GM18498 (cell line): Measurements from ENCODE around the gene DCAF7.

ENCODE experiments used
- ATAC-seq: cut with Tn5 transposase; IDR thresholded peaks from one replicate; pipeline ENCODE4 v1.9.1; 2021; ENCODE audit warnings: mild to moderate bottlenecking, moderate library complexity; ENCODE audit not compliant: unreplicated experiment

DCAF7 gene

DNA sequence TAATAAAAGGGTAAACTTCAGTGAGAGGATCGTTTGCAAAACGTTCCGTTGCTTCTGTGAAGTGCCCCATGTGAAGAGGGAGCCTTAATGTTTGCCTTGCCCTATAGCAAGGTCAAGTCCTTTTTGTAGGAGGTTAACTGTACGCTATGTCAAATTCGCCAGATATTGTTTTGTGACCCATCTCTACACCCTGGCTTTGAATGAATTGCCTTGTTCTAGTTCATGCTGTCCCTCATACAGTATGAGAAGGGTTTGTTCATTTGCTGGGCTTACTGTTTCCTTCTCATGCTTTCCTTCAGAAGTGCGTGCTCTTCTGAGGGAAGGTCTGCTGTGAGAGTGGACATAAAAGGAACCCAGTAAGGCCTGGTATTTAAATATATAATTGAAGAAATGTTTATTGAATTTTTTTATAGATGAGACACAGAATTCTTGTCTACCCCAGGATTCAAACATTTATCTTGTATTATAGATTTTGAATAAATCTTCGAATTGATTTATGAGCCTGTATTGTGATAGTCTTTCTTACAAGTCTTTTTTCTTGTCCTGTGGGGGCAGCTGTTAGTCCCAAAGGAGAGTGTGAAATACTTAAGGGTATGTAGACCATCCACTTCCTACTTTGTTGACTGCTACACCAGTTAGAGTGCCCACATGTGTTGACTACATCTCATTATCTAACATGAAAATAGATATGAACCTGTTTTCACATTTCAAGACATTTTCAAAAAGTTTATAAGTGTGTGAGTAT is 73.7 kb downstream of the DCAF7 start:
- ATAC-seq = no peak

DNA sequence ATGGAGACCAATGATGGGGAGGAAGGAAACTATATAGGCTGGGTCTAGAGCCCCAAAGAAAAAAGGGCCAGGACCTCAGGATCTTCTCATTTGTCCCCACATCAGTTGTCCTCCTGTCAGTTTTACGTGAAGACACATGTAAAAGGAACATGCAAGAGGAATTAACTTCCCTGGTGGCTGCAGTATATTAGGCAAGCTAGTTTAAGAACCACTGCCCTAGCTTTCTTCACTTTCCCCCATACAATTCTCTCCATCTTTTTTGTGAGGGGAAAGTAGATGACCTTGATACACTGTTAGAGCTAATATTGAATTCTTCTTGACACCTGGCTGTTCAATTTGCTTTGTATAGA is 74.2 kb downstream of the DCAF7 start:
- no peak for ATAC-seq

DNA sequence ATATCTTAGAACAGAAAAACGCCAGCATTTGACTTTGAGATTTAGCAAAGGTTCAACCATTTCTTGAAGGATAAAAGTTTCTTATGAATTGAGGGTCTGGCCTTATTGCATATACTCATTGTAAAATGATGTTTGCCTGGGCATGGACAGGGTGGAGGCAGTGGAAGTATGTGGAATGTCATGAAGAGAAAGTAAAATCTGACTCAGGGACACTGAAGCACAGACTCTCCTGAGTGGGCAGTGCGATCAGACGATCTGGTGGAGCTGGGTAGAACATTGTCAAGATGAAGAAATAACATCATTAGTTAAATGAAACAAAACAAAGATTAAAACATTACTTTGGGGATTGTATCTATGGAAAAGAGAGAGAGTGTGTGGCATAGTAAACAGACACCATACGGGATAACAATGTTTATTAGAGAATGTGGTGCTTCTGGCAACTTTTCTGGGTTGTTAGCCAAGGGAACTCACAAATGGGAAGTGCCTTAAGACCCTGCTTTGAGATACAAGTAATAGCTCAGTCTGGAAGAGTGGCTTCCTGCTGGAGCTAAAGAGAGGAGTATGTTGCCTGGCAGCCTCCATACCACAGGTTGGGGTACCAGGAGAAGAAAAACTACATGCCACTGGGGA is 76.4 kb downstream of the DCAF7 start:
- ATAC-seq = no peak

DNA sequence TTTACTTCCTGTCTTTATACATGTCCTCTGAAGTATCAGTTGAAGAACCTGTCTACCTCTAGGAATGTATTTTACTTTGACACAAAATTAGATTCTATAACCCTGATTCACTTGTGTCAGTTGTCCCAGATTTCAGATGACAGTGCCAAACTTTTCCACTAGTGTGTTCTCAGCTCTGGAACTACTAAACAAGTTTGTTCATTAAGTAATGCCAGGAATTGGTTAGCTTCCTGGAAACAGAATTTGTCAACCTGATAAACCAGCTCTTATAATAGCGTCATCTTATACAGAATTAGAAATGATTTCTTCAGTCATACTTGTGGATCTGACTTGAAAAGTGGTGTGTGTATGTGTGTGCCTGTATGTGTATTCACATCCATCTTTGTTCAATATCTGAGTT is 79.3 kb downstream of the DCAF7 start:
- no peak for ATAC-seq

DNA sequence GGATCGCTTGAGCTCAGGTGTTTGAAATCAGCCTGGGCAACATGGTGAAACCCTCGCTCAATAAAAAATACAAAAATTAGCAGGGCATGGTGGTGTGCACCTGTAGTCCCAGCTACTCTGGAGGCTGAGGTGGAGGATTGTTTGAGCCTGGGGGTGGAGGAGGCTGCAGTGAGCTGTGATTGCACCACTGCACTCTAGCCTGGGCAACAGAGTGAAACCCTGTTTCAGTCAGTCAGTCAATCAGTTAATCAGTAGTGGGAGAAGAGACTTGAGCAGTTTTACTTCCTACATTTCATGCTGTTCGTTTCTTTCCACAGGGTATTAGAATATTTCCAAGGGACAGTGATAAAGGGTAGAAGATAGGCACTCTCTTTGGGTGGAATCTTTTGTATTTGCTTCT is 80.8 kb downstream of the DCAF7 start:
- ATAC-seq = no peak

DNA sequence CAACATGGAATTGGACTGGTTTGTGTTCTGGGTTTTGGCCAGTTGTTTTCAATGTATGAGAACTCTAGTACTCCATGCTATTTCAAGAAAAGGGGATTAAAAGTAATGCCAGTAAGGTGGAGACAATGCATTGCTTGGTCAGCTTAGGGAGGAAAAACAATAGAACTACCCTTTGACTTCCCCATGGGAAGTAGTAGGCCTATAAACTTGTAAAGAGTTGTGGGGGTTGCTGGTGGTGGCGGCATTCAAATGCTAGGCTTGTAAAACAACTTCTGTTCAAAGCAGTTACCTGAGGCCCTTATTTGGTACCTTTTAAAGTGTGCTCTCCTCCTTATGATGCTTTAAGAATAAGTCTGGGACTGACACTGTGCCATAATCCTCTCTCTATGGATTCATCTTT is 81.3 kb downstream of the DCAF7 start:
- no peak for ATAC-seq

DNA sequence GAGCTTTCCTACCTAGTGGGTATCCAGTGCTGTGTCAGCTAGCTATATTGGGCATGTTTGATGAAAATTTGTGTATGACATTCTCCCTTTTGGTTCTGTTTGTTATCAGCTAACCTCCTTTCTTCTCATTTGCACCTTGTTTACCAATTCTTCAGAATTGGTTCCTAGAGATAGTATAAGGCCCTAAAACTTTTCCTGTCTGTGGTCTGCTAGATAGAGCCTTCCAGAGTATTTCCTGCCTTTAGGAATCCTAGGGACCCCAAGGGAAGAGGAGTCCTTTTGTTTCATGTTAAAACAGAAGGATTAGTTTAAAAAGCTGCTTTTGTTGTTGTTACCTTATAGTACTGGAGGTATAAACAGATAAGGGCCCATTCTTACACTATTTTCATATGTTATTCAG is 83.5 kb downstream of the DCAF7 start:
- no peak for ATAC-seq

DNA sequence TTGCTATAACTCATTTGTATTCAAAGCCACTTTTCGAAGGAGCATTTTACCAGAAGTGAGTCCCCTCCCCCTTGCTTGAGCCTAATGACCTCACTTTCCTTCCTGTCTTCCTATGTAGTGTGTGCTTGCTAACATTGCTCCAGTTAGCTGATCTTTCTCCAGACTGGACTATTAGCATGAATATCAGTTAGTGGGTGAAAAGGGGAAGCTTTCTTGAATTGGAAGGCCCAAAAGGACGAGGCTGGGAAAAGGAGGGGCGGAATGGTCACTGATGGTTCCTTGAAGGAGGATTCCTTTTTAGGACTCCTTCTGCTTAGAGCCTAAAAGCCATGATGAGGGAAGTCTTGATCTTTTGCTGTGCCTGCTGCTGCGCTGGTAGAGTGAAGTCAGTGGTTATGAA is 83.9 kb downstream of the DCAF7 start:
- ATAC-seq = no peak

DNA sequence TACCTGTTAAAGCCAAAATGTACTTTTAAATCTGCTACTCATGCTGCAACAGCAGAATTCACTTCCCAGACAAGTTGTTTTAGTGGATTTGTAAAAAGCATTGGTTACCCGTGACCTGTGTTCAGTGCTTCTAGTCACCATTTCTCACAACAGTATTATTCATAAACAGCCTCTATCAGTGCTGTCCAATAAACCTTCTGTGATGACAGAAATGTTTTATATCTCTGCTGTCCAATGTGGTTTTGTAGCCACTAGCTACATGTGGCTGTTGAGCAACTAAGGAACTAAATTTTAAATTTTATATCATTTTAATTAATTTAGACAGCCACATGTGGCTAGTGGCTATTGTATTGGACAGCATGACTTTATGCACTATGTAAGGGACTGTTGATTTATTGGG is 84.5 kb downstream of the DCAF7 start:
- ATAC-seq = no peak

DNA sequence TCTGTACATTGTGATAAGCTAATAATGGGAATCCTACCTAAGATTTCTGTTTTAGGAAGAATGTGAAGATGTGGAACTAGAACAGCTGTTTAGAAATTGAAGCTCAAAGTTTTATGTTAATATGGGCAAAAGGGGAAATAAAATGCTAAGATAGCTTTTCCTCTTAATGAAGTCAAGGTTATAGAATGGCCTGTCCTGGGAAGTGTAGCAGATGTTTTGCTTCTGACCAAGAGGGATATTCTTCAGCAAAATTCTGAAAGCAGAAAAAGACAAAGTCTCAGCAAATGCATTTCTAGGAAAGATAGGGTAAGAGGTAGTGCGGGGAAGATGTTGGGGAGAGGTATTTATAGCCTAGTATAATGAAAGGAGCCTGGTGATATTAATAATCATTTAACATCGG is 85.0 kb downstream of the DCAF7 start:
- ATAC-seq = no peak

DNA sequence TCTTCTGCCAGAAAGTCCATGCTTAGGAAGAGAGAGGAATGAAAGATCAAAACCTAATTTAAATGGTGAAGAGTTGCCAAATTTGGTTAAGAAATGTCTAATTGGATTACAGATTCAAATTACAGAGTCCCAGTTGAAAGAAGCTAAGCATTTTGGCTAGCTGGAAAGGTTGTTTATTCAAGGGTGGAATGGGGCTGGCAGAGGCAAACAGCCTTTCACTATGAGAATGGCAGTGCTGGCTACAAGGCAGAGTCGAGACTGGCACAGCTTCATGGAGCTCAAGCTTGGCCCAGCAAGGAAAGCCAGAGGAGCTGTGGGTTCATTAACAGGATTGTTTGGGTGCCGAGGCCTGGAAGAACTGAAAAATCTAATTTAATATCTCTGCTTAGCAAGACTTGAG is 85.5 kb downstream of the DCAF7 start:
- ATAC-seq = no peak

DNA sequence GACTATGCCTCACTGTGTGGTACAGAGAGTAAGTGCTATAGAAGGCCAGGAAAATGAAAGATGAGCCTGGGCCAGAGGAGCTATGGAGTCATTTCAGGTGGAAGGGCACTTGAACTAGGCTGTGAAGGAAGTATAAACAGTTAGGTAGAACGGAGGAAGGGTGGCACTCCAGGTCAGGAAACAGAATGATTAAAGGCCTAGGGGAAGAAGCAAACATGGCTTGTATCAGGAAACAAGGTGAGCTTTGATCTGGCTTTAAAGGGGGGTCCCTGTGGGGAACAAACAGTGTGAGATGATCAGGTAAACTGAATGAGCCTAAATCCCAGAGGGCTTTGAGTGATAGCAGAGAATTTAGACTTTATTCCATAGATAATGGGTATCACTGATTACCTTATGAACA is 88.8 kb downstream of the DCAF7 start:
- ATAC-seq = no peak

DNA sequence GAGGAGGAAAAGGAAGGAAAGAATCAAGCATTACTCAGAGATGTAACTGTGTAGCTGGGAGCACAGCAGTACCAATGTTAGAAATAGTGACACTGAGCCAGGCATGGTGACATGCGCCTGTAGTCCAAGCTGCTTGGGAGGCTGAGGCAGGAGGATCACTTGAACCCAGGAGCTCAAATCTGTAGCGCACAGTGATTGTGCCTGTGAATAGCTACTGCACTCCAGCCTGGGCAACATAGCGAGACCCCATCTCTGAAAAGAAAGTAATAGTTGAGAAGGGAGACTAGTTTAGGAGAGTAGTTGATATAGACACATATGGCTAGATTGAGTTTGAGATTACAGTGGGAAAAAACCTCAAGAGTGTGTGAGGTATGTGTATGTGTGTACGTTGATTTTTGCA is 89.8 kb downstream of the DCAF7 start:
- no peak for ATAC-seq

DNA sequence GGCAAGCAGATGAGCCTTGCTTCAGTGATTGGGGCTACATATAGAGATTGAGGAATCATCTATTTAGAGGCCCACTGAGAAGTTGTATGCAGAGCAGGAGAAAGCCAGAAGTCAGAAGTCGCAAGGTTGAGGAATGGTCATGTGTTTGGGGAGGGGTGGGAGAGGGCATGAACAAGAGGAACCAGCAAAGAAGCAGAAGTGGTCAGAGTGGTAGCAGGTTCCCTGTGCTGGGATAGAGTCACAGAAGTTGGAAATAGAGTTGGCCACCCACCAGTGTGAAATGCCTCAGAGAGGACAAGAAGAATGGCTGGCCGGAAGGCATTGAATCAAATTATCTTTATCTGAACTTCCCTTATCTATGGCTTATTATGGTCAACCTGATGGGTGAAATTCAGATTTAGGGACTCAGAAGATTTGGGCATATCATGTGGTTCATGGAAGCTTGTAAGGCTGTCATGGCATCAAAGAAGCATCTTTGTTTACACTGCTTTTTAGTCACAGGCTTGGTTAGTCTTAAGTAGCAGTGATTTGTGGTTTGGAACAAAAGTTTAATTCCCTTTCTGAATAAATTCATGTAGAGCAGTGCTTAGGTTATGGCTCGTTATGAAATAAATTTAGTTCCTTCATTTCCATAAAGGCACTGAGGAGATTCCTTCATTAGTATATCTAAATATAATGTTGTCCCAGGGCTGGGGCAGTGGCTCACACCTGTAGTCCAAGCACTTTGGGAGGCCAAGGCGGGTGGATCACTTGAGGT is 91.6 kb downstream of the DCAF7 start:
- no peak for ATAC-seq
